Left ventricle myocardium superior (tissue), 1 donor: Measurements from ENCODE around the gene CLIP1. TPM values are rescaled to one million over a fixed set of nuclear protein-coding genes. Genes with fewer than 3 reads are reported as not detected.

Source experiments
- ATAC-seq: fragments of 200-7000 bp; cut with Tn5 transposase; one replicate; pipeline ENCODE4 v1.9.1; 2020; ENCODE audit warnings: mild to moderate bottlenecking, moderate library complexity
- DNase-seq: peaks from one replicate; pipeline ENCODE4 v3.0.0-alpha.2; 2020
- intact Hi-C: fragments of 100-400 bp; cut with micrococcal nuclease; formaldehyde crosslinking; loops from one replicate; pipeline ENCODE4 v1.11.0; 2022
- total RNA-seq: library from RNA; stranded (reverse); fragmentation: NEBNext Ultra II Directional; extraction: Animal tissue kit (Norgen Biotek cat#: 25700); gene quantifications from one replicate; pipeline ENCODE4 v1.2.1, GENCODE V29; 2021
- donor health status: DM: no; HTN: yes; CAD: no; lungs with severe emphysema.

CLIP1 gene
- total RNA-seq, 1 donor from 2014 or later: 93.3 TPM

GRCh38 chr12:122333142-122334087 is 89.1 kb downstream of the CLIP1 start:
- intact Hi-C loops: no loop called here
- ATAC-seq (no peak), DNase-seq (no peak)

- DNase-seq (no peak), ATAC-seq (no peak)
- intact Hi-C loops: no loop called here
Observed at GRCh38 chr12:122327494-122328385, 94.7 kb downstream of the CLIP1 start.

GRCh38 chr12:122327014-122327413 is 95.5 kb downstream of the CLIP1 start:
- no peak for DNase-seq
- no peak for ATAC-seq
- intact Hi-C loops: no loop called here

- intact Hi-C loops: no loop called here
- ATAC-seq (no peak), DNase-seq (no peak)
Observed at GRCh38 chr12:122326586-122326985, 95.9 kb downstream of the CLIP1 start.

- intact Hi-C loops: no loop called here
- ATAC-seq: no peak
- DNase-seq: no peak
Observed at GRCh38 chr12:122323311-122324019, 99.0 kb downstream of the CLIP1 start.

- DNase-seq (no peak), ATAC-seq (no peak)
- intact Hi-C loops: no loop called here
Observed at GRCh38 chr12:122322501-122322900, 100.0 kb downstream of the CLIP1 start.

GRCh38 chr12:122318607-122319605 is 103.6 kb downstream of the CLIP1 start:
- DNase-seq (no peak), ATAC-seq (peak; percentile 91)
- intact Hi-C loops: no loop called here

GRCh38 chr12:122312926-122313325 is 109.5 kb downstream of the CLIP1 start:
- intact Hi-C loops: no loop called here
- DNase-seq (no peak), ATAC-seq (no peak)

- intact Hi-C loops: no loop called here
- DNase-seq (no peak), ATAC-seq (no peak)
Observed at GRCh38 chr12:122311696-122312095, 110.8 kb downstream of the CLIP1 start.

- ATAC-seq (no peak), DNase-seq (no peak)
- intact Hi-C loops: no loop called here
Observed at GRCh38 chr12:122310626-122311333, 111.7 kb downstream of the CLIP1 start.

- DNase-seq (no peak), ATAC-seq (no peak)
- intact Hi-C loops: no loop called here
Observed at GRCh38 chr12:122309564-122310121, 112.8 kb downstream of the CLIP1 start.

- DNase-seq: no peak
- intact Hi-C loops: no loop called here
- ATAC-seq: no peak
Observed at GRCh38 chr12:122308811-122309210, 113.7 kb downstream of the CLIP1 start.

- DNase-seq: no peak
- intact Hi-C loops: no loop called here
- ATAC-seq: no peak
Observed at GRCh38 chr12:122306407-122306806, 116.1 kb downstream of the CLIP1 start.

- ATAC-seq: no peak
- DNase-seq: no peak
- intact Hi-C loops: no loop called here
Observed at GRCh38 chr12:122304924-122305323, 117.5 kb downstream of the CLIP1 start.

- intact Hi-C loops: no loop called here
- DNase-seq (no peak), ATAC-seq (no peak)
Observed at GRCh38 chr12:122303068-122303467, 119.4 kb downstream of the CLIP1 start.

- intact Hi-C loops: no loop called here
- no peak for DNase-seq
- no peak for ATAC-seq
Observed at GRCh38 chr12:122298071-122298748, 124.3 kb downstream of the CLIP1 start.

GRCh38 chr12:122297494-122297893 is 125.0 kb downstream of the CLIP1 start:
- intact Hi-C loops: no loop called here
- ATAC-seq (no peak), DNase-seq (no peak)
